Left renal pelvis (tissue), 4 donors: Measurements from ENCODE around the gene PNMA6F. TPM values are rescaled to one million over a fixed set of nuclear protein-coding genes. Genes with fewer than 3 reads are reported as not detected.
"Not testable (repeated sequence)": the region's sequence is repeated elsewhere in the genome, so short reads cannot be mapped to it uniquely, and the experiment has no call there.

Experiments
- DNase-seq, 4 donors: peaks; one replicate each; pipeline ENCODE4 v3.0.0-alpha.2; 2013; ENCODE audit warnings: low read depth in 4 of 4, low spot score in 3 of 4
- polyA plus RNA-seq, 4 donors: library from polyadenylated mRNA; unstranded; fragments of 120-200 nt; gene quantifications; one replicate each; pipeline ENCODE4 v1.2.1, GENCODE V29; 2013; ENCODE audit not compliant: insufficient read length in 4 of 4

Gene PNMA6F
- polyA plus RNA-seq, 4 donors, result 0.04 to 0.14 (median 0.10) TPM

- no peak for DNase-seq
These were observed 14.7 kb upstream of the PNMA6F start for GRCh38 chrX:153336121-153336894.

- DNase-seq, result no peak
These were observed 13.2 kb upstream of the PNMA6F start for GRCh38 chrX:153334654-153335295.

DNA sequence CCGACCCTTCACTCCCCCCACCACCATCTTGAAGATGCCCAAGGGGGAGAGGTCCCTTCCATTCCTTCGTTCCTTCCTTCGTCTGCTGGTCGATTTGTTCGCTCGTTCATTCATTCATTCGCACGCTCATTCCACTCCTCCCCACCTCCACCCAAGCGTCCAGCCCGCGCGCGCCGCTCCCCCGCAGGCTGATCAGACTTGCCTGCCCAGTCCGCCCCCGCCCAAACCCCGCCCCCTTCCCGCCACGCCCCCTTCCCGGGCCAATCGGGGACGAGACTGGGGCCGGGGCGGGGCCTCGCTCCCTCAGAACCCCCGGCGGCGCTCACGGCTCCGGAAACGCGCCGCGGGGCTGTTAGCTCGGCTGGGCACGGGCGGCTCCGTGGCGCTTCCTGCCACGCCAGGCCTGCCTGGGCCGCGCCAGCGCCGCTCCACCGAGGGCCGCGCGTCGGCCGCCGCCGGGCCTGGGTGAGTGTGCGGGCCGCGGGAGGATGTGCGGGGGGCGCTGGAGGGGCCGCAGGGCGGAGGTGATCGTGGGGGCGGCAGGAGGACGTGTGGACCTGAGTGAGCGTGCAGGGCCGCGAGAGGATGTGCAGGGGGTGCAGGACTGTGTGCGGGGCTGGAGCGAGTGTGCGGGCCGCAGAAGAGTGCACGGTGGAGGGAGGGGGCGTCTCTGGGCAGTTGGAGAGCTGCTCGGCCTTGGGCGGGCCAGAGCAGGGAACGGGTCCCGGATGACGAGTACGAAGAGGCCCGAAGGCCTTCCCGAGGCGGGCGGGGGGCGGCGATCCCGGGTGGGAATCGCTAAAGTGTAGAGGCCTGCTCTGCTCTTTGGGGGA, 12.5 kb upstream of the PNMA6F start, which contains the start of gene ZNF275:
TSS of gene ZNF275 (plus strand) at position 333 of the 833 bp plus-strand sequence. CDS start 2,527 bp downstream, outside the sequence.
- DNase-seq, result peak in 3 of 4 donors; percentile 43 to 53 (median 50)

DNA sequence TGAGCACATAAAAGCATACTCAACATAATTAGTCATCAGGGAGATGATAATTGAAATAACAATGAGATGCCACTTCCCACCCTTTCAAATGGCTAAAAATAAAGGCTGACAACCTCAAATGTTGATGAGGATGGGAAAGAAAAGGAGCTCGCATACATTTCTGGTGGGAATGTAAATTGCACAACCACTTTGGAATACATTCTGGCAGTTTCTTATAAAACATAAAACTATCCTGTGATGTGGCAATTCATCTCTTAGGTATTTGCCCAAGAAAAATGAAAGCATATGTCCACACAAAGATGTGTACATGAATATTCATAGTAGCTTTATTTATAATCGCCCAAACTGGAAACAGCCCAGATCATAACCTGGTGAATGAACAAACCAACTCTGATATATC, 11.7 kb upstream of the PNMA6F start:
- no peak for DNase-seq

DNA sequence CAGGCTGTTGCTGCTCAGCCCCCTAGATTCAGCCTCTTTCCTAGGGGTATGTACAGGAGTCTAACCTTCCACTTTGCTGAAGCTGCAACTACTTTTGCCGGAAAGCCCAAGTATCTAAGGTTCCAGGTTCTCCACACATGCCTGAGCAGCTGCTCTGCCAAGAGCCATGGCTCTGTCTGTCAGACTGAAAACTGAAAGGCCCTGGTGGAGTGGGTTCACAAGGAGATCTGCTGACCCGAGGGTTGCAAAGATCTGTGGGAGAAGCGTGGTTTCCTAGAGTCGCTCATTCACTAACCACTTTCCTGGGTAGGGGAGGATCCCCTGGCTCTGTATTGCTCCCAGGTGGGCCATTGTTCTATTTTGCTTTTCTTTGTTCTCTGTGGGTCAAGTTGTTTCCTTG, 6.0 kb upstream of the PNMA6F start:
- no peak for DNase-seq

DNA sequence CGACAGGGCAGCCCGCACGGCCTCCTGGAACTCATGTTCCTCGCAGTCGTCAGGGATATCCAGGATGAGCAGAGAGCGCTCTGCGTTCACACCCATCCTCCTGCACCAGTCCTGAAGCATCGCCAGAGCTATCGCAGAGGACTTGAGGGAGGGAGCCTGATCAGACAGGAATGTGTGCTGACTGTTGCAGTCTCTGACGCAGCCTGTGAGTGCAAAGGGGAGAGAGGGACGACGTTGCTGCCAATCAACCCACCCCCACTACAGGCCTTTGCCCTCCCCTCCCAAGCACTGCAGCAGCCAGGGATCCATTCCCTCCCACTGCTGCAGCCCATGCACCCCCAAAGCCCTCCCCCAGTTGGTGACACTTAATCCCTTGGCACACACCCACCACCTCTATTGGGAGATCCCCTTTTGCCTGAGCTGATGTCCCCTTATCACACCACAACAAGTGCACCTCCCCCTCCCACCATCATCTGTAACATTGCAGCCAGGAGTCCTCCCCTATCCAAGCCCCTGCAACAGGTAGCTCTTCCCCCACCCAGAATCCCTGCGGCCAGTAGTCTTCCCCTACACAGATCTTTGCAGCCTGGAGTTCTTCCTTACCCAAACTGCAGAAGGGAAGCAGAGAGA, 897 bp downstream of the PNMA6F start:
- no peak for DNase-seq

DNA sequence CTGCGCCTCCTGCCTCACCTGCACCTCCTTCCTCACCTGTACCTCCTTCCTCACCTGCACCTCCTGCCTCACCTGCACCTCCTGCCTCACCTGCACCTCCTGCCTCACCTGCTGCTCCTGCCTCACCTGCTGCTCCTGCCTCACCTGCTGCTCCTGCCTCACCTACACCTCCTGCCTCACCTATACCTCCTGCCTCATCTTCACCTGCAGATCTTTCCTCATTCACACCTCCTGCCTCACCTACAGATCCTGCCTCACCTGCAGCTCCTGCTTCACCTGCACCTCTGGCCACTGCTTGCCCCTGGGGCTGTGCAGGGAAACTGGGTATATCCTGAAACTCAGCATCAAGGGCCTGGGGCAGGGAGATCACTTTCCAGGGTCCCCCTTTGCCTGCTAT, 1.5 kb downstream of the PNMA6F start:
- not testable (repeated sequence) for DNase-seq

DNA sequence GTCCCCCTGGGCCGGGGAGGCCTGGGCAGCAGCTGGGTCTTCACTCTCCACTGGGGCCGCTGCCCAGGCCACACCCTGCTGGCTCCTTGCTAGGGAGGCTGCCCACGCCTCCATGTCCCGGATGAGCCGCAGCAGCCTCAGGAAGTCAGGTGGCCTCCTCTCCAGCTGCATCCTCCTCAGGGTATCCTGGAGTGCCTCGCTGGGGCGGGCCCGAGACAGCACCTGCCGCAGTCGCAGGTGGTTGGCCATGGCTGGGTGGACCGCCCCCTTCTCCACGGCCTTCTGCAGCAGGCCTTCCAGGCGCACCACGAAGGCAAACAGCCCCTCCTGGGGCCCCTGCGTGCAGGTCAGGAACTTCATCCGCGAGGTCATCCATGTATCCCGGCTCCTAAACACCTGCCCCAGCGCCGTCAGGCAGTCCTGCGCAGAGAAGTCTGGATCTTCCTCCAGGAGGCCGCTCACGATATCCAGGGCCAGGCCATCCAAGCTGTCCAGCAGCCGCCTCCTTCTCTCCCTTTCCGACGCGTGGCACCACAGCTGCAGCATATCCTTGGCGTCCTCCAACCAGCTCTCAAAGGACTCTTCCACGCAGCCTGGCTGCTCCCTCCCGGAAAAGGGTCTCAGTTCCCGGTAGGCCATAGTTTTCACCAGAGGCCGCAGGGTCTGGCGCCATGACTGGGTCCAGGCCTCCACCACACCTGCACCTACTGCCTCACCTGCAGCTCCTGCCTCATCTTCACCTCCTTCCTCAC, 2.1 kb downstream of the PNMA6F start:
- no peak for DNase-seq

DNA sequence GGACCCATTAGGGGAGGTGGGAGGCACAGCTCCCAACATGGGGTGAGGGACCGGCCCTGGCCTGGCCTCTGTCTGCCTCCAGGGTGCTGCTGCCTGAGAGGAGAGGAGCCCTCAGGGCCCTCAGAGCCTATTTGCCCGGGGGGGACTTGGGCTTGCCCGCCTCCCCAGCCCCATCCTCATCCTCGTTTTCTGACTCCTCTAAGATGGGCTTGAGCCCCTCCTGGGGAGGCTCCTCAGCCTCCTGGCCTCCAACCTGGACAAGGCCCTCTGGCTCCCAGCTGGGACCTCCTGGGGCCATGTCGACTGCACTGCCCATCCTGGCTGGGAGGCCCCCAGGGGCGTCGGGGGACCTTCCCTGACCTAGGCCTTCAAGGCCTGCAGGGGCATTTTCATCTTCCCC, 2.8 kb downstream of the PNMA6F start:
- DNase-seq, result no peak

DNA sequence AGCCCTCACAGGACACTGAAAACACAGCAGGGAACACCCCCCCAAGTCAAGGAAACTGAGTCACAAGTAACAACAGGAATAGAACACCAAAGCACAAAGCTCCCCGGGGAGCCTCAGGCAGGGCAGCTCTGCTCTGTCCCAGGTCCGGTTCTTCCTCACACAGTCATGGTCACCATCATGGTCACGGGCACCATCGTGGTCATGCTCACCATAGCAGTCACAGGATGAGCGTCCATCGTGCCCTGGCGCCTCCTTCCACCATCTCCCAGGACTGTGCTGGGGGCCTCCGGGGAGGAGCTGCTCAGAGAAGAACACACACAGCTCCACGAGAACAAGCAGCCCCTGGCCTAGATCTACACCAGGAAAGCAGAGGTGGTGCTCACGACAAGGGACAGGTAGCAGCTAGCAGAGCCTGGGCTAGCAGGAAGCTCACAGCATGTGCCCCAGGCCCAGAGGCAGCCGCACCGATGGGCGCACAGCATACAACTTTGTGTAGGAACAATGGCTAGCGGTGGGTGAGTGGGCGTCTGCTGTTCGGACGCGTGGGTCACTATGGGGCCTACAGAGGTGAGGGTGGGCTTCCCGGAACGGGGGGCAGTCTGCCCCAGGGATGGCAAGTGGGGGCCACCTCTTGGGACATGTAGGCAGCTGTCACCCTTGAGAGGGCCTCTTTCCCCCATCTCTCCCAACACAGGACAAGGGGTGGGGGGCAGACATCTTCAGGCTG, 3.4 kb downstream of the PNMA6F start:
- no peak for DNase-seq

DNA sequence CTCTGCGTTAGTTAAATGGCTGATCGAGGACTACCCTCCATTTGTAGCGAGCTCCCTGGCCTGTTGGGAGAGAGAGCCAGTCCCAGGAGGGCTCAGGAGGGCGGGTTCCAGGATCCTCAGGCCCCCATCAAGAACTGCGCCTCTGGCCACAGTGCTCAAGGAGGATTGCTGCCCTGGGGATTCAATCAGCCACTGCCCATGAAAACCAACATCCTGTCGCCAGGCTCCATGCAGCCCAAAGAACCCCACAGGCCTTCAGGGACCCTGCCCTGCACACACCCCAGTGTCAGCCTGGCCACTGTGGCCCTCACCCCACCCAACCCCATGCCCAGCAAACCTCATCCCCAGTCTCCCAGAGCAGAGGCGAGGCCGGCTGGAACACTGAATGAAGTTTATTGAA, 4.3 kb downstream of the PNMA6F start:
- DNase-seq, result no peak

- no peak for DNase-seq
These were observed 8.7 kb downstream of the PNMA6F start for GRCh38 chrX:153312842-153313241.

DNA sequence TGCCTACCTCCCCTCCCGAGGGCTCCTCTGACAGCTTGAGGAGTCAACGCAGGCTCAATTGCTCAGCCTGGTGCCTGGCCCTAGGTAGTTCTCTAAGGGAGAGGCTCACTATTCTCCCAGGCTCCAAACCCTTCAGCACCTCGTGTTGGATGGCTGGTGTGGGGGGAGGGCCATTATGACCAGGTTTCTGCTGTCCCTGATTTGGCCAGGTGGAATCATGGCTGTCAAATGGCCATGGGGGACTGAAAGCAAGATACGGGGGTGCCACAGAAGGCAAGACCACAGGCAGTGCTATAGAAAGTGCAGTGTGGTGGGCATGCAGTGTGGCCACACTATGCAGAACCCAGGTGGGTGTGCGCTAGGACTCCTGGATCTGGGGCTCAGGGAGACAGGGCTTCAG, 9.5 kb downstream of the PNMA6F start:
- no peak for DNase-seq

- no peak for DNase-seq
These were observed 10.7 kb downstream of the PNMA6F start for GRCh38 chrX:153310901-153311300.

DNA sequence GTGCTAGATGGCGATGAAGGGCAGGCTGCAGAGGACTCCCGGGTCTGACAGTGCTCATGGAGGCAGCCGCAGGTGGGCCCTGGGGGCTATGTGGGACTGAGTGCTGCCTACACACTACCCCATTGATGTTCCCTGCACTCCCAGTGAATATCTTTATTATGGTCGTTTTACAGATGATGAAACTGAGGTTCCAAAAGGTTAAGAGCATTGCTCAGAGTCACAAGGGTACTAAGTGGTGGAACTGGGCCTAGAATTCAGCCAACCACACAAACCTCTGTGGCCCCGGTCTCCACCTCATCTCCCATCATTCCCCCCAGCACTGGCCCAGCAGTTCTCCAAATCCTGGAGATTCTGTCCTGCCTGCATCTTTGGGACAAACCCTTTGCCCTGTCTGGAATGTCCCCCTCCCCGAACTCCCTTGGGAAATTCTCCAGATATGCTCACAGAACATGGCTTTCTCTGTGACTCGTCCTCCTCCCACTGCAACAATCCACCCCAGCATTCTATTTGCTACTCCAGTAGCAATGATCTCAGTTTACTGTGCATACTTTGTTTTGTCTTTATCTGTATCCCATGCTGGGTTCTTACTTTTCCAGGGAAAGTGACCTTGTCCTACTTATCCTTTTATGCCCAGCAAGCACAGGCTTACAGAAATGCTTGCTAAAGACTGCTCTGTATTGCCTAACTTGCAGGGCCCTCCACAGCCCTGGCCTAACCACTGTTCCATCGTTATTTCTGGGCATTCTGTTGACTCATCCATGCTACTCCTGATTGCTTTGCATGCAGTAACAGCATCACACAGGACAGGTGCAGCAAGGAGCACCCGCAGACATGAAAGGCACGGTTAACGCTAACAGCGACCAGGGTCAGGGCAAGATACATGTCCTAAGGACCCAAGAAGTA, 14.0 kb downstream of the PNMA6F start:
- DNase-seq, result no peak

DNA sequence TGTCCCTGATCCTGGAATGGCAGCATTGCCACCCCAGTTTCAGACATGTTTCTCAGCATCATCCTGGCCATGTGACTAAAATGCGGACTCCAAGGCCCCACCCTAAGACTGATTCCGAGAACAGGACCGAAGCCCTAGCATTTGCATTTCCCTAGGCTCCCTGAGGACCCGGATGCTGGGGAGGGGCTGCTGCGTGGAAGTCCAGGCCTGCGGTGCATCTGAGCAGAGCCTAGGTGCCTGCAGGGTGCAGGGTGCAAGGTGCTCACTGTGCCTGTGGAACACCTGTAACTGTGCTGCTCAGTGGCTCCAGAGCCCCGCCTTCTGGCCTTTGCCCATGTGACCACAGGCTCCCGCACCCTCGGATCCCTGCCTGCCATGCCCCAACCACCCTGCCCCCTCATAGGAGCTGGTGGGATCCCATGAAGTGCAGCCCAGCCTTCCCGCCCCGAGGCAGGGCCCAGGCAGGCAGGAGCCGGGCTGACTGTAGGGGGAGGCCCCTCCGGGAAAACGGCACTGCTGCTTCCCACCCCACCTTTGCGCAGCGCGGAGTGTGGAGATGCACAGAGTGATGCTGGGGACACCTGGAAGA, 14.9 kb downstream of the PNMA6F start:
- DNase-seq, result no peak

GRCh38 chrX:153305972-153306371, 15.6 kb downstream of the PNMA6F start:
- DNase-seq, result no peak
